HK-2 (cell line): ENCODE results near the gene LIF.
"Not testable (repeated sequence)": the region's sequence is repeated elsewhere in the genome, so short reads cannot be mapped to it uniquely, and the experiment has no call there.

ENCODE experiments used
- DNase-seq: peaks from one replicate; pipeline ENCODE4 v3.0.0-alpha.2; 2018; ENCODE audit not compliant: unreplicated experiment

Gene LIF

GRCh38 chr22:30243661-30244060 lies 2.9 kb downstream of the LIF start:
- DNase-seq: no peak

GRCh38 chr22:30241576-30242371 lies 4.8 kb downstream of the LIF start:
- no peak for DNase-seq

- no peak for DNase-seq
Observed at GRCh38 chr22:30240541-30241417, 5.8 kb downstream of the LIF start.

GRCh38 chr22:30239488-30240405 lies 6.8 kb downstream of the LIF start:
- DNase-seq: peak; percentile 55

DNA sequence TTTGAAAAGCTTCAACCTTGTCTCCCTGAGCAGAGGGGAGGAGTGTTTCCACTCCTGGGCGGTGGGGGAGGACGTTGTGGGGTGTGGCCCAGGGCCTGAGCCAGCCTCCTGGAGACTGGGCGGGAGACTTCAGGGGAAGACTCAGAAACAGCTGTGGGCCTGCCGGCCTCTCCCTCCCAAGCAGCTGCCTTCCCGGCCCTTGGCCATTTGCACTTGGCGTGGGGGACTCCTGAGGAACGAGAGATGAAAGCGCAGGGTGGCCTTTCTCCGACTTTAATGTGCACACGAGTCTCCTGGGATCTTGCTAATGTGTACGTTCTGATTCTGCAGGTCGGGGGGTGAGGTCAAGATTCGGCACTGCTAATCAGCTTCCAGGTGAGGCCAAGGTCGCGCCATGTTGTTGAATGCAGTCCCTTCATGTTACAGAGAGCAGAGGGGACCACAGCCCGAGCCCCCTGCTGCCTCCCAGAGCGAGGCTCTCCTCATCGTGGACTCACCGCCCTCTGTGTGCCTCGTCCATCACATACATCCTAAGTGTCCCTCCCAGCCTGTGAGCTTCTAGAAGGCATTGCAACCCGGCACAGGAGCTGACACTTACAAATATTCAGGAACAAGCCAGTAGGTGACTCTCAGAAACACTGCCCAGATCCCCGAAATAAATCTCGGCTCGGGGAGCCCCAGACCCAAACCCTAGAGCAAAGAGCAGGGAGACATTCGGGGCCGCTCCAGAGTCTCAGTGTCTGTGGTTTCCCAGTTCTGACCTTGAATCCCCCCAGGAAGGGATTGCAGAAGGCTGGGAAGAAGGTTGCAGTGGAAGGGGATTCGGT lies 7.7 kb downstream of the LIF start:
- peak; percentile 89 for DNase-seq

GRCh38 chr22:30238136-30238535 lies 8.4 kb downstream of the LIF start:
- no peak for DNase-seq

DNA sequence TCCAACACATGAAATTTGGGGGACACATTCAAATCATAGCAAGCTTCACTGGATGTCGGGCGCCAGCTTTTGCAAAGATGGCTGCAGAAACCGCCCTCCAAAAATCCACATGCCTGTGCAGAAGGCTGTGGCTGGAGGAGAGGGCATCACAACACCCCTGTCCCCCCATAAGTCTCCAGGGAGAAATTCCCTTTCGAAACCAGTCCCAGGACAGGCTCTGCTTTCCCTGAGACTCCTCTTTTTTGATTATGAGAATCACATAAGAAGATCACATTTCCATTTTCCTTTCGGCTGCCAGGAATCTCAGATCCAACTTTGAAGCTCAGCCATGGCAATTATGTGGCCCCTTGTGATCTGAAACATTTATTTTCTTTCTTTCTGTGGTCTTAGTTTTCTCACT lies 9.7 kb downstream of the LIF start:
- DNase-seq: no peak

DNA sequence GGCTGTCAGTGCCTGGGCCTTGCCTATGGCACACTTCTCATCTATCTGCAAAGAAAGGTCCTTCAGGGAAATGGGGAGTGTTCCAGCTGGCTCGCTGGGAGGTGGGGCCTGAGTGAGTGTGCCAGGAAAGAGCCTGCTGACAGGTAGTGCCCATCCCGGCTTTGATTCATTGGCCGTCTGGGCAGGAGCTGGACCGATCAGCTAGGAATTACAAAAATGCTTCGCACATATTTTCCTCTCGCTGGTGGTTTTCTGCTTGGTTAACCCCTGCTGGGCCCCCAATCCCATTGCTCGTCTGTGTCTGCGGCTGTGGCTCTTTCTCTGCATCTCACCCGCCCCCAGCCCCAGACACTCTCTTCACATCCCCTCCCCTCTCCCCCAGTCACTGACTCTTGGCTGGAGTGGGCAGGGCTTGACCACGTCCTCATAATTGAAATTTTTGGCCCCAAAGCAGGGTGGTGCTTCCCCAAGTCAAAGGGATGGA lies 10.8 kb downstream of the LIF start:
- DNase-seq: peak; percentile 94

DNA sequence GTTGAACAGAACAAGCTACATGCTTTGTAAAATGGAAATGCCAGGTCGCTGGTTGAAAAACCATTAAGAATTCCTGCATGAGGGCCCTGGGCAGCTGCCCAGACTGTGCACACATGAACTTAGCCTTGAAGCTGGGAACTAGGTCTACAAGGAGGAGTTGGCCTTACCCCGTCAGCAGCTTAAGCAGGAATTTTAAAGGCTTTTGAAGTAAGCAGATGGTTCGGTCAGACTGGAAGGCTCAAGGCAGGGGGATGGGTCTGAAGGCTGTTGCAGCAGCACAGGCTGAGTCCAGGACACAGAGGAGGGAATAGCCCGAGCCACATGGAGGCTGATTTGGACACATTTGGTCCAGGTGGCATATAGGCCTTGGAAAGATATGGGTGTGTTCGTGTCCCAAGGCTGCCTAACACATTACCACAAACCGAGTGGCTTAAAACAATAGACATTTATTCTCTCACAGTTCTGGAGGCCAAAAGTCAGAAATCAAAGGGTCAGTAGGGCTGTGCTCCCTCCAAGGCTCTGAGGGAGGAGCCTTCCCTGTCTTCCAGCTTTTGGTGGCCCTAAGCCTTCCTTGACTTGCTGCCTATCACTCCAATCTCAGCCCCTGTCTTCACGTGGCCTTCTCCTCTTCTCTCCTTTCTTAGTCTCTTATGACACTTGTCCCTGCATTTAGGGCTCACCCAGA lies 11.6 kb downstream of the LIF start:
- peak; percentile 54 for DNase-seq

DNA sequence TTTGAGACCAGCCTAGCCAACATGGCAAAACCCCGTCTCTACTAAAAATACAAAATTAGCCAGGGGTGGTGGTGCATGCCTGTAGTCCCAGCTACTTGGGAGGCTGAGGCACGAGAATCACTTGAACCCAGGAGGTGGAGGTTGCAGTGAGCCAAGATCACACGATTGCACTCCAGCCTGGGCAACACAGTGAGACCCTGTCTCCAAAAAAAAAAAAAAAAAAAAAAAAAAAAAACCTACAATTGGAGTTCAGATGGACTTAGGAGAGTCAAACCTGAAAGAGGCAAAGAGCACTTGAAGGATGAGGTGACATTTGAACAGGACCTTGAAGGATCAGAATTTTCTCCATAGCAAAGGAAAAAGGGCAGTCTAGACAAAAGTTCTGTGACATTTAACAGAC lies 12.2 kb downstream of the LIF start:
- DNase-seq: not testable (repeated sequence)

- no peak for DNase-seq
Observed at GRCh38 chr22:30233582-30233981, 13.0 kb downstream of the LIF start.

DNA sequence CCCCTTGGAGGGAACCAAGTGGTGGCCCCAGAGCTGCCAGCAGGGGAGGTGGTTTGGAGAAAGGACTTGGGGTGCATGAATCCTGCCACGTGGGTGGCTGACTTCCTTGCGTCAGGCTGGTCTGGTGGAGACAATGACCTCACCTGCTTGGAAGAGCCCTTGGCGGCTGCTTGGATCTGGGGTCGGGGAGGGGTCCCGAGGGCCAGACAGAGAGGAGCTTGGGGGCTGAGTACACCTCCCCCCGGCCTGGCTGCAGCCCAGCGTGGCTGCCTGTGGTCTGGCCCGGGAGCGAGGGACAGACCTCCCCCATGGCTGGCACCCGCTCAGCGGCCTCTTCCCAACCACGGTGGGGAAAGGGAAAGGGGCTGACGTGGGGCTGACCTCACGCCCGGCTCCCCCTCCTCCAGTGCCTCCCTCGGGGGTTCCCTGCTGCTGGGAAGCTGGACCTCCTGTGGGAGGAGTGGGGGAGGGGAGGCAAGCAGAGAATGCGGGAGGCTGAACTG lies 13.8 kb downstream of the LIF start:
- peak; percentile 31 for DNase-seq

DNA sequence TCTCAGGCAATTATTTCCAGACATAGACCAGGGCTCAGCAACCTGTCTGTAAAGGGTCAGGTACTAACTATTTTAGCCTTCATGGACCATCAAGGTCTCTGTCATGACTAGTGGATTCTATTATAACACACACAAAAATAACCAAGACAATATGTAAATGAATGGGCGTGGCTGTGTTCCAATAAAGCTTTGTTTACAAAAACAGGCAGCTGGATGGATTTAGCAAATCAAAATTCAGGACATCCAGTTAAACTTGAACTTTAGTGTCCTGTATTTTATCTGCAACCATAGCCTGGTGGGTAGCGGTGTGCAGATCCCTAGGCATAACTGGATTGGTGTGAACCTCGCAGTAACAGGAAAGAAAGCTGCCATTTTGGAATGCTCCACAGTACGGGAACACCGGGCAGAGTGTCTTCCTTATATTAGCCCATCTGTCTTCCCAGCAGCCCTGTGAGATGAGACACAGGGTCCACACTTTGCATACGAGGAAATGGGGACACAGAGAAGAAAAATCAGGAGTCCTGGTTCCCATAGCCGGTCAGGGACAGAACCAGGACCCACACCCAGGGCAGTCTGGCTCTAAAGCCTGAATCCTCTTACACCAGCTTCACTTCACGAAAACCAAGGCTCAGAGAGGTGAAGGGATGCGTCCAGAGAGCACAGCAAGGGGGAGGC lies 15.6 kb downstream of the LIF start:
- DNase-seq: no peak

DNA sequence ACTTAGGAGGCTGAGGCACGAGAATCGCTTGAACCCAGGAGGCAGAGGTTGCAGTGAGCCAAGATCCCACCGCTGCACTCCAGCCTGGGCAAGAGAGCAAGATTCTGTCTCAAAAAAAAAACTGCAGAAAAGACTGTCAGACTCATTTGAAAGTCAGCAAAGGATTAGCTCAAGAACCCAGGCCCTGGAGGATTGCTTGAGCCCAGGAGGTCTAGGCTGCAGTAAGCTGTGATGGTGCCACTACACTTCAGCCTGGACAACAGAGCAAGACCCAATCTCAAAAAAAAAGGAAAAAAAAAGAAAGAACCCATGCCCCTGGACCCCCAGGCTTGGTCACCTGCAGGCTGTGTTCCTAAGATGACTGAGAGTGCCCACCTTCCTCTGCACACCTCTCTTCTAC lies 16.2 kb downstream of the LIF start:
- no peak for DNase-seq

GRCh38 chr22:30228509-30229359 lies 17.8 kb downstream of the LIF start:
- DNase-seq: peak; percentile 76

- peak; percentile 1 for DNase-seq
Observed at GRCh38 chr22:30227438-30228228, 18.9 kb downstream of the LIF start.

- peak; percentile 70 for DNase-seq
Observed at GRCh38 chr22:30226192-30226832, 20.2 kb downstream of the LIF start.
